Stimulated activated CD8-positive, alpha-beta memory T cell treated with anti-CD3 and anti-CD28 coated beads, Interleukin-12 subunit alpha, Interleukin-12 subunit beta, amount 100 ng/mL, for 1 hour (primary cell): ENCODE measurements around the gene PRKAR1B.

Source experiments
- DNase-seq: peaks from one replicate; pipeline ENCODE4 v3.0.0-alpha.2; 2020; ENCODE audit warnings: low read depth

PRKAR1B gene

DNA sequence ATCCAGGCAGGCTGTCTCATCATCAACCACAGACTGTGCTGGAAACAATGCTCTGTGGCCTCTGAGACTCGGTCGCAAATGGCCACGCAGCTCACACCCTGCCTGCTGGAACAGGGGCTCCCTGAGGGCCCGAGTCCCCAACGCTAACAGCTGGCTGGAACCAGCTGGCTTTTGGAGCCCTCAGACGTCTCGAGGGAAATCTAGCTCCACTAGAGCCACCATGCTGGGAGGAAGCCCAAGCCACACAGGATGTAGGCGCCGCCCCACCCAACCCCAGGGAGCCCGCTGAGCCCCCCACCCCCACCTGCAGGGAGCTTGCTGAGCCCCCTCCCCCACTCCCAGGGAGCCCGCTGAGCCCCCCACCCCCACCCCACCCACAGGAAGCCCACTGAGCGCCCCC is 186.1 kb downstream of the PRKAR1B start:
- no peak for DNase-seq

DNA sequence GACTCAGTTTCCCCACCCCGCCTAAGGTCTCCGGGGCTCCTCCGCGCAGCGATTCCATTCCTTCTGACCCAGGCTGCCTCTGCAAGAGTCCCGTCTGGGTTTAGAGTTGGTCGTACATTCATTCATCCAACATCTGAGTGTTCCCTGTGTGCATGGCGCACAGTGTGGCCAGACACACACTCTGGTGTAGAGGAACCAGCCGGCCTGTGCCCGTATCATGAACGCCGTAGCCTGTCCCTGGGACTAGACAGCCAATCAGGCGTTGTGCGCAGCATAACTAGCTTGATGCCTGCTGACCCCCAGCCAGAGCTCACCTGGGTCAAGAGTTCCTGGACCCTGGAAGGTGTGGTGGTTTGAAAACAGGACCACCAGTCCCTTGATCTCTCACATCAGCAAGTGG is 186.5 kb downstream of the PRKAR1B start:
- no peak for DNase-seq

DNA sequence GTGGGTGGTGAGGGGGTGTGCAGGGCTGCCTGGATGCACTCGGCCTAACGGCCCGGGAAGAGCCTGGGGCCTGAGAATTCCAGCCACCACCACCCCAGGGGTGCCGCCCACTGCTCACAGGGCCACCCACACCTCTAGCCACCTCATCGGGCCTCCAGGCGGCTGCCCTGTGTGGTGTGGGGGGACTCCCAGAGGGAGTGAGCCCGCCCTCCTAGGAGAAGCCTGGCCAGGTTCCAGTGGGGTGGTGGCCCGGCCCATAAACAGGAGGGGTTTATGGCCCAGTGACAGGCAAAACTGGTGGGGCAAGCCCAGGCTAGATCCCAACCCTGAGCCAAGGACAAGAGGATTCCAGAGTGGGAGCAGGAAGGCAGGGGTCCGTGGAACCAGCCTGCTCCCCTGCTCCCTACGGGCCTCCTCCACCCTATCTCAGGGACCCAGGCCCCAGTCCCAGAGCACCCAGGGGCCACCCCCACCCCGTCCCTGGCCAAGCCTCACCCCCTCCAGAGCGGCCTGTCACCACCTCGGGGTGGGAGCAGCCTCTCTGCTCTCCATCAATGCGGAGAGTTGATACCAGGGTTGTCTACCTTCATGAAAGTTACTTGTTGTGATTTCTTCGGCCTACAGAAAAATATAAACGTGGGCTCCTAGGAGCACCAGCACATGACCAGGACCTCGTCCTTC is 187.2 kb downstream of the PRKAR1B start:
- no peak for DNase-seq

DNA sequence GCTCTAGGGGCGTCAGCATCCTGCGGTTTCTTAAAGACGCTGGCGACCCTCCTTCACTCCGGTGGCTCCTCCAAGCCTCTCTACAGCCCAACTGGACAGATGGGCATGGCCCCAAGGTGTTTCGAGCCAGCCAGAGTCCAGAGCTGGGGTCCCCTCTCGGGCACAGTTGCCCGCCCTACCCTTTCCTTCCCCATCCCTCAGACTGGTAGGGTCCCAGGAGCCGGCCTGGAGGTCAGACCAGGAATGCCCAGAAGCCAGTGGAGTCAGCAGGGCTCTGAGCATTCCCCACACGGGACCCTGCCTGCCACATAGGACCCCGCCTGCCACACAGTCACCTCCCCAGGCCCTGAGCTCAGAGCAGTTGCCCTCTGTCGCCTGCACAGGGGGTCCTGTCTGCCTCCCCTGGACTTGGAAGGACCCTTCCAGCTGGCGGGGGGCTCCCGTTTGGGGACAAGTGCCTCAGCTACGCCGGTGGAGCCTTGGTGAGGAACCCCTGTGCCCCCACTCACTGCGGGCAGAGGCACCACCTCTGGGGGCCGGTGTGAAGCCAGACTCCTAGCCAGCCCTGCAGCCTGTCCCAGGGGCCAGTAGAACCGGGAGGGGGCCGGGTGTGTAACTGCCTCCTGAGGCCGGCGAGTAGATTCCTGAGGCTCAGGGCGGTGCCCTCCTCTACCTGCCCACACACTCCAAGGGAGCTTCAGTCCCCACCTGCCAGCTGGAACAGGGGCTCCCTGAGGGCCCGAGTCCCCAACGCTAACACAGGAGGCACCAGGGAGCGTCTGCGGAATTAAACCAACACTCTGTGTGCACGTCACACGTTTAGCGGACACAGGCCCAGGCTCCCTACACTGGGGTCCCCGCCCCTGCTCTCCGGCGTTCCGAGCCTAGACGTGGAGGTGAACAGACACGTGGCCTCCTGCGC is 188.1 kb downstream of the PRKAR1B start:
- DNase-seq: no peak

DNA sequence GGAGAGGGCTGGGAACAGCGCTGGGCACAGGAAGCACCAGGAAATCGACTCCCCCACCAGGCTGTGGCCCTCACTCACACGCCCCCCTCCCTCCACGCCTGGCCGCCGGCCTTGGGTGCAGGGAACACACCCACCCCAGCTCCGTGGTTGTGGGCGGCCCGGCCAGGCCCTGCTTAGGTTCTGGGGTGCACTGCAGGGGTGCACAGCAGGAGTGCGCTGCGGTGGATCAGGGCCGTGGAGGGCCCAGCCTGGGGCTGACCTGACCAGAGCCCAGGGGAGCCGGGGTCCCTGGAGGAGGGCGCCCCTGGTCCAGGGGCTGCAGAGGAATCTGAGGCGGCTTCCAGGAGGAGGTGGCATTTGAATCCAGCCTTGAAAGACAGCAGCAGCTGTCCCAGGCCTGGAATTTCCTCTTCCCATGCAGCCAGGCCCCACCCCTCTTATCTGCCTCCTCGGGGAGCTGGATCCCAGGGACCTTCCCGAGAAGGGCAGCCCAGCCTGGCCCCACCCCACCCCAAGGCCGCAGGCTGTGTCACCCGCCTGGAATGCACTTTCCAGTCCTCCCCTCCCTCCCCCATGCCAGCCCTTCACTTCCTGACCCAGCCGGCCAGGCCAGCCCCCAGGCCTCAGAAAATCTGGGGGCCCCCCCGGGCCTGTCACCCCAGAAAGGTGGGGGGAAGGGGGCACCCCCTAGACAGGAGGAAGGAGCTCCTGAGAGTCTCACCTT is 189.0 kb downstream of the PRKAR1B start:
- no peak for DNase-seq

DNA sequence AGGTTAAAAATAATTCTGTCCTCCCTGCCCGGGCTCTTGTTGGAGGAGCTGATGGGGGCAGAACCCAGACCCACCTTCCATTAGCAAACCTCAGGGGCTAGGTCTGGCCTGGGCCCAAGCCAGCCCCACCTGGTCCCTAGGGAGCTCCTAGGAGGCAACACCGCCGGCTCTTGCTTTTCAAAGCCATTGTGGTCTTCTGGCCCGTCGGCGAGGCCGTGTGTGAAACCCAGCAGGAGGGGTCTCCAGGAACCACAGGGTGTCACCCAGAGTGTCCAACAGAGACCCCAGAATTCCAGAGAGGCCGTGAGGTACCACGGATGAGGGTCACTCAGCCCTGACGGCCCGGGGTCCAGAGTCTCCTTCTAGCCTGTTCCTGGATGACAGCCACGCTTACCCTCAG is 190.8 kb downstream of the PRKAR1B start:
- no peak for DNase-seq

DNA sequence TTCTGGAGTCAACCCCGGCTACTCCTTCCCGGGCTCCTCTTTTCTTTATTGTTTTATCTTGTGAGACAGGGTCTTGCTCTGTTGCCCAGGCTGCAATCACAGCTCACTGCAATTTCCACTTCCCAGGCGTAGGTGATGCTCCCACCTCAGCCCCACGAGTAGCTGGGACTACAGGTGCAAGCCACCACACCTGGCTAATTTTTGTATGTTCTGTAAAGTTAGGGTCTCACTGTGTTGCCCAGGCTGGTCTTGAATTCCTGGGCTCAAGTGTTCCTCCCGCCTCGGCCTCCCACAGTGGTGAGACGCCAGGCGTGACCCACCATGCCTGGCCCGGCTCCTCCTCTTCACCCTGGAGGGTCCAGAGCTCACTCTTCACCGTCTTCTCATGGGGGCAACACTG is 192.1 kb downstream of the PRKAR1B start:
- DNase-seq: no peak

DNA sequence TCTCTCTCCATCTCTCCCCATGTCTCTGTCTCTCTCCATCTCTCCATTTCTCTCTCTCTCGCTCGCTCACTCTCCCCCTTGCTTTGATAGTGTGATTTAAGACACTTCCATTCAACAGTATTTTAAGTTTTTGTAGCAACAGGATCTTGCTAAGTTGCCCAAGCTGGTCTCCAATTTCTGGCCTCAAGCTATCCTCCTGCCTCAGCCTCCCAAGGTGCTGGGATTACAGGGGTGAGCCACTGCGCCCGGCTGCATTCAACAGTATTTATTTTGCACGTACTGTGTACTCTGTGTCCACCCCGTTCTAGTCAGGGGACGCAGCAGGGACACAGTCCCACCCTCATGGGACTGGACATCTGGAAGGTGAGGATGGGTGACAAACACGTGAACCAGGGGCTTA is 193.0 kb downstream of the PRKAR1B start:
- DNase-seq: no peak

DNA sequence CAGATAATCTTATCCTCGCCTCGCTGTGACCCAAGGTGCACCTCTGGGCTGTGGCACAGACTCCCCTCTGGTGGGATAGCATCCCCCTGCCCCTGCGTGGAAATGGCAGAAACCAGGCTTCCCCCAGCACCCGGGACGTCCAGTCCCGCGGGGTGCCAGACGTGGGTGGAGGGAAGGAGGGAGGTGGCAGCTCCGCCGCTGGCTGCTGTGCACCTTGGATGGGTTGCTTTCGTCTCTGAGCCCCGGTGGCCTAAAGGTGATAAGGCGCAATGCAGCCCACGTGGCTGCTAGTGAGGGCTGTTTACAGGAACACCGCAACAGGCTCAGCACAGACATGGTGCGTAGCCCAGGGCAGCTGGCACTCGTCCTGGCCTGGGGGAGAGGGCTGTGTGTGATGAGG is 193.8 kb downstream of the PRKAR1B start:
- DNase-seq: no peak

DNA sequence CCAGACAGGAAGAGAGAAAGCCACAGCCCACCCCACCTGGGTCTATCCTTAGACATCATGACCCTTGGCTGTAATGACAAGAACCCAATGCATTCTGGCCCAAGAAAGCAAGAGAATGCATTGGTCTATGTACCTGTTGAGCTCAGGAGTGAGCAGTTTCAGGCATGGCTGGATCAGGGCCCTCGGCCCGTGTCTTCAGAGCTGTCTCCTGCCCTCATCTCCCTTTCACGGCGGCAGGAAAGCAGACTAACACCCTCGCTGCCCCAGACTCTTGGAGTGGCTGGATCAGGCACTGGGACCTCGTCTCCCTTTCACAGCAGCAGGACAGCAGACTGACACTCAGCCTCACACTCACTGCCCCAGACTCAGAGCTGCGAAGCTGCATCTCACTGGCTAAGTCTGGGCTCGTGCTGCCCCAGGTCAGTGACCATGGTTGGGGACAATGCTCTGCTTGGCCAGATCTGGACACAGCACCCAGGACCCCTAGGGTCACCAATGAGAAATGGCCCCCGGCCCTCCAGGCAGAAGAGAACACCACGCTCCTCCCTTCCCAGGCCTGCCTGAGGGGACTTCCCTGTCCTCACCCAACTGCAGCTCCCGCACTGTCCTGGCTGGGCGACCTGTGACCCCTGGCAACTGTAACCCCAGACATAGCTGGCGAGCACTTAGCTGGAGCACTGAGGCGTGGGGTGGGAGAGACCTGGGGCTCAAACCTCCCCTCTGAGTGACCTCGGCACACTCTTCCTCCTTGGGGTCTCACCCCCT is 194.5 kb downstream of the PRKAR1B start:
- no peak for DNase-seq

DNA sequence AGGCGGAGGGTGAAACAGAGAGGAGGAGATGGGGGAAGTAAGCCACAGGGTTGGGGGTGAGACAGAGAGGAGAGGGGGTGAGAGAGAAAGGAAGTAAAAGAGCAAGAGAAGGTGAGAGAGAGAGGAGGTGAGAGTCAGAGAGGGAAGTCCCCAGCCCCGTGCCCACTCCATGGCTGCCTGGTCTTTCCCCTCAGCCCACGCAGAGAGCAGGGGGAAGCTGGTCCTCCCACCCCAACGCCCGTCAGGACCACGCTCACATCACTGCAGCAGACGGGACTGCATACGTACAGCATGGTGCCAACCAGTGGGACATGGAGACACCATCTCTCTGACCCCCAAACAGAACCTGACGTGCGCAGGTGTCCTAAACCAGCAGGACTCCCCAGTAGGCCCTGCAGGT is 195.3 kb downstream of the PRKAR1B start:
- no peak for DNase-seq

DNA sequence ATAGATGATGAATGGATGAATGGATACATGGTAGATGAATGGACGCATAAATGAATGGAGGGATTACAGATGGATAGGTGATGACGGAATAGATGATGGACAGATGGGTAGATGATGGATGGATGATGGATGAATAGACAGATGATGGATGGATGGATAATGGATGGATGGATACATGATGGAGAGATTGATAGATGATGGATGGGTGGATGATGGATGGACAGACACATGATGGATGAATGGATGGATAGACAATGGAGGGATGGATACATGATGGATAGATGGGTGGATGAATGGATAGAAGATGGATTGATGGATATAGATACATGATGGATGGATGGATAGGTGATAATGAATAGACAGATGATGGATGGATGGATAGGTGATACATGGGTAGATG is 198.6 kb downstream of the PRKAR1B start:
- DNase-seq: no peak

DNA sequence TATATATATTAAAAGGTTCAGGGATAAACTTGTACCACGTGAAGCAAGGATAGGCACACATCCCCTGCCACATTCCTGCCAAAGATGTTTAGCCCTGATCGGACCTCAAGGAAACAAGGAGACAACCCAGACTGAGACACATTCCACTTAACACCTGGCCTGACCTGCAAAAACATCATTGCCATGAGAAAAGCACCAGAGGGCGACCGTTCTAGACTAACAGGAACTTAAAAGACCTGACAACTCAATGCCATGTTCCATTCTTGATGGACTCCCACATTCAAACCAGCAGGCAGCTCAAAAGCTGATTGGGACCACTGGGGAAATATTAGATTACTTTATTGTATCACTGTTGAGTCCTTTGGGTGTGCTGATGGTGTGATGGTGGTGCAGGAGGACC is 199.4 kb downstream of the PRKAR1B start:
- no peak for DNase-seq

DNA sequence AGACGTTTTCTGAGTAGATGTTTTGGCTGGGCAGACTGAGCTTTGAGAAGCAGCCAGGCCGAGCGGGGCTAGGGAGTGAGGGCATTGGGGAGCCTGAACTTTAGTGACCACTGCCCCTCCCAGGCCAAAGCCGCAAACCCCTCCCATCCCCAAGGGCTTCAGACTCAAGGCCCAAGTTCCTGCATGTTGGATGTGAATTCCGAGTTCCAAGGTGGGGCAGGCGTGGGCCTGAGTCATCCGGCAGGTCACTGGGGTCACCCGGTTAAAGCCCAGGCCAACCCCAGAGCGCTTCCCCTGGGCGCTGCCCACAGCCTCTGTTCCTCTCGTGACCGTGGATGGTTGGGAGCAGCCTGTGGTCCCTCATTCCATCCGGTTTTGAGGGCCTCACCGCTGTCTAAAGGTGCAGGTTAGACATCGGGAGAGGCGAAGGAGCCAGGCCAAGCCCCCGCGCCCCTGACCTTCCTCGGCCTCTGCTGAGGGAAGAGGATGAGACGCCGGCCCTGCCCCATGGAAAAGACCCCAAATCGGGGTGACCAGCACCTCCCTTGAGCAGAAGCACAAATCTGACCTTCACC is 200.5 kb downstream of the PRKAR1B start:
- no peak for DNase-seq

DNA sequence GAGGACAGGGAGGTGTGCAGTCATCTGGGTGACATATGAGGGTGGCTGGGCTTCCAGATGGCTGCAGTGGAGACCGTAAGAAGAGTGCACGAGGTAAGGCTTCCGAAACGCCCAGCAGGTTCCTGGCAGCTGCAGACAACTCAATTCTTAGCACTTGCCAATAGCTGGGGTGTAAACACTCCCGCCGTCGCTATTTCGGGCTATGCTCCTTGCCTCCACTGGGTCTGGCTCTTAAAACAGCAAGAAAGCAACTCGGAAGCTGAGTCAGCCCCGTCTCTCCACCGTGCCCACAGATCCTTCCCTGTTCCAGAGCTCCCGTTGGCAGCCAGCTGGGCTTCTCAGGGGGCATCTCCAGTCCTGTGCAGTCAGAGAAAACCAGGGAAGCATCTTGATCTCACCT is 201.3 kb downstream of the PRKAR1B start:
- no peak for DNase-seq

DNA sequence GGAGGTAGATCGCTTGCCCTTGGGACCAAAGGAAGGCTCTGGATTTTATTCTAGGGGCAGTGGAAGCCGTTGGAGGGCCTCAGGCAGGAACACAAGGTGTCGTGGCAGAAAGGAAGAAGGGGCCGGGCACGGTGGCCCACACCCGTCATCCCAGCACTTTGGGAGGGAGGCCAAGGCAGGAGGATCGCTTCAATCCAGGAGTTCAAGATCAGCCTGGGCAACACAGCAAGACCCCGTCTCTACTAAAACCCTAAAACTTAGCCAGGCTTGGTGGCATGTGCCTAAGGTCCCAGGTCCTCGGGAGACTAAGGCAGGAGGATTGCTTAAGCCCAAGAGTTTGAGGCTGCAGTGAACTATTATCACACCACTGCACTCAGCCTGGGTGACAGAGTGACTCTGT is 202.3 kb downstream of the PRKAR1B start:
- no peak for DNase-seq

DNA sequence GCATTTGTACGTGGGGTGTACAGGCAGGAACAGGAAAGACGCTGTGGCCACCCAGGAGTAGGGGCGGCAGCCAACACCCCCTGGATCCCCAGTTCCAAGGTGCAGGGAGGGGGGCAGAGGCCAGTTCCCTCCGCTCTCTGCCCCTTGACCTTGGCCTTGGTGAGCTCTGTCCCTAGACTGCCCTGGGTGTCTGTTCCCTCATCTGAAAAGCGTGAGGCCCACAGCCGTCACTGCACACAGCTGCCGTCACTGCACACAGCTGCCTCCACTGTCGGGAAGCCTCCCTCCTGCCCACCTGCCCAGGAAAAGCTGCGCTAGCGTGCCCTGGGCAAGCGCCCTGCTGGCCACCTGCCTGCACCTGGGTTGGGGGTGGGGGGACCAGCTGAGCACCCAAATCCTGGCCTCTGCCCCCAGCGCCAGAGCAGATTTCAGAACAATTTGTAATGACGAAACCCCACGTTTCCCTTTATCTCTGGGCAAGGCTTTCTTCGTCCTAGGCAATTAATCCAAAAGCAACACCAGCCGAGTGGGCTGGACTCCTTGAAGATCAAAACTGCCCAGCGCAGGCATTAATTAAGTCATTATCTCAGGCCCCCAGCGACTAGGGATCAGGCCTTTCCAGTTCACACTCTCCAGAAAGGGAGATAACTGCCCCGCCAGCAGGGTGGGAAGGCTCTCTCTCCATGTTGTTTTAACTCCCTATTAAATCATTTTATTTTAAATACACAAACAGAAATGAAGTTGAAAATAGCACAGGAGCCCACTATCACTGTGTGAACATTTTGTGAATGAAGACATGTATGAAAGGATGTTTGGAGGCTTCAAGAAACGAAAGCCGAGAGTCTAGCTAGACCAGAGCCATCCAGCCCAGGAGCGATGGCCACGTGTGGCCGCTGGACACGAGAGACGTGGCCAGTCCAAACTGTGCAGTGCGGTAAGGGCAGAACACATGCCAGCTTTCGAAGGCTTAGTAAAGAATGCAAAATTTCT is 203.4 kb downstream of the PRKAR1B start:
- no peak for DNase-seq

DNA sequence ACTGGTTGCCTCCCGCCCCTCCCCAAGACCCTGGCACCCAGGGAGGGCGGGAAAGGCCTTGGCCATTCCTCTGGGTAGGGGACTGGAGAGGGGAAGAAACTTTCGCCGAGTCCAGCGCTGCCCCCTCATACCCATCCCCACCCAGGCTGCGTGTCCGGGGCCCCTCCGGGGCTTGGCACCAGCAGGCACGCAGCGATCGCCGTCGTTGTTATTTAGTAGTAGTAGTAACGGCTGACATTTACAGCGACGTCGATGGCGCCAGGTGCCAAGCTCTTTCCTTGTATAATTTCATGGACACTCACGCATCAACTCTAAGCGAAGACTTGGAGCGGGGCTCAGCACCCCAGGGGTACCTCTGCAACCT is 204.1 kb downstream of the PRKAR1B start:
- DNase-seq: no peak

DNA sequence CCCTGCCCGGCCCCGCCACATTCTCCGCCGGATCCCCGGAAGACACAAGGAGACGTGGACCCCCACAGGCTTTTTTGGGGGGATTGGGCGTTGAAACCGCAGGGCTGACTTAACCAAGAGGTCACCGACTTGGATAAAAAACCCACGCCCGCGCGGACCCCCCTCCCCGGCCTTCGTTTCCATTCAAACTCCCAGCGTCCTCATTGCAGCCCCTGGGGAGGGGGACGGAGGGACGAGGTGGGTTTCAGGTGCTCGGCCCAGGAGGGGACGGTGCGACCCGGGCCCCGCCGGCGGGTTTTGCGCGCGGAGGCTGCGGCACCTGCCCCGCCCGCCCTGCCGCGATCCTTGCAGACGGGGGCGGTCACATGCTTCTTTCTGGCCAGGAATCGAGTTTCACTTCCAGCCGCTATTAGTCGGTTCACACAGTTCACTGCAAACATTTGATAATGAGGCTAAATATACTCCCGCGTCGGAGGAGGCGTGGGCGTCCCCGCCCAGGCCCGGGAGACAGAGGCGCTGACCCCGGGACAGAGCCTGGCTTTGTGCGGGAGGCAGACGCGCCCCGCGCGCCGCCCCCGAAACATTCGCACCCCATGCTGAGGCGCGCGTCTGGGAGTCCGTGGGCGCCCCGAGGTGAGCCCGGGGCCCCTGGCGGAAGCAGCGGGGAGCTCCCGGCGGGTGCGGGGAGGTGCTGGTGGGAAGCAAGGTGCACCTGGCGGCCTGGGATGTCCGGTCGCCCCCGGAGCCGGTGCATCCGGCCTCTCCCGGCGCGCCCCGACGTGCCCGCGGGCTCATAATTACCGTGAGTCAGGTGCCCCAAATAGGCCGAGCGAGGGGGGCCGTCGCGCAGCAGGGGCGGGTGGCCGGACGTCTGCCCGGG is 204.8 kb downstream of the PRKAR1B start:
- DNase-seq: no peak
